Measurements from ENCODE around the gene UBE2L3. TPM values are rescaled to one million over a fixed set of nuclear protein-coding genes. Genes with fewer than 3 reads are reported as not detected.

UBE2L3 gene
- polyA plus RNA-seq, 1 donor (not counting 4 experiments of a cell fraction or from before 2014, with no cell fraction given): 80.8 TPM

DNA sequence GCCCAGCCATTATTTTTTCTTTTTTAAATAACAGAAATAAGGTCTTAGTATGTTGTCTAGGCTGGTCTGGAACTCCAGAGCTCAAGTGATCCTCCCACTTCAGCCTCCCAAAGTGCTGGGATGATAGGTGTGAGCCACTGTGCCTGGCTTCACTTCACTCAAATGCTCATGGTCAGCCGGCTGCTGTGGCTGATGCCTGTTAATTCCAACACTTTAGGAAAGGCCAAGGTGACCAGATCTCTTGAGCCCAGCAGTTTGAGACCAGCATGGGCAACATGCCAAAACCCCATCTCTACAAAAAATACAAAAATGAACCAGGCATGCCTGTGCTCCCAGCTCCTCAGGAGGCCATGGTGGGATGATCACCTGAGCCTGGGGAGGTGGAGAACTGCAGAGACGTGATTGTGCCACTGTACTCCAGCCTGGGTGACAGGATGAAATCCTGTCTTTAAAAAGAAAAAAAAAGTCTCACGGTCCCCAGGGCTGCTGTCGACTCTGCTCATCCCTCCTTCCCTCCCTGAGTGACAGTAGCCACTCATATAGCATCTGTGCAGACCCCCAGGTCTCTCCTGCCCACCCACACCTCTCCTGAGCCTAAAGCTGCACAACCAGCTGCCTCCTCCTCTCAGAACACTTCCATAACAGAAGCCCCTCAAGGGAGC lies 58.7 kb downstream of the UBE2L3 start:
- no peak overlapping the region for H2AFZ ChIP-seq (ENCODE audit: control insufficient read depth, low read length)
- H3K36me3 ChIP-seq (ENCODE audit: control insufficient read depth in 2 of 2, extremely low read depth in 1 of 2, insufficient read depth in 2 of 2, low read length in 2 of 2): peaks cover 11 to 23% of the 10 kb centered on the region in 2 experiments
- no peak for FAIRE-seq

DNA sequence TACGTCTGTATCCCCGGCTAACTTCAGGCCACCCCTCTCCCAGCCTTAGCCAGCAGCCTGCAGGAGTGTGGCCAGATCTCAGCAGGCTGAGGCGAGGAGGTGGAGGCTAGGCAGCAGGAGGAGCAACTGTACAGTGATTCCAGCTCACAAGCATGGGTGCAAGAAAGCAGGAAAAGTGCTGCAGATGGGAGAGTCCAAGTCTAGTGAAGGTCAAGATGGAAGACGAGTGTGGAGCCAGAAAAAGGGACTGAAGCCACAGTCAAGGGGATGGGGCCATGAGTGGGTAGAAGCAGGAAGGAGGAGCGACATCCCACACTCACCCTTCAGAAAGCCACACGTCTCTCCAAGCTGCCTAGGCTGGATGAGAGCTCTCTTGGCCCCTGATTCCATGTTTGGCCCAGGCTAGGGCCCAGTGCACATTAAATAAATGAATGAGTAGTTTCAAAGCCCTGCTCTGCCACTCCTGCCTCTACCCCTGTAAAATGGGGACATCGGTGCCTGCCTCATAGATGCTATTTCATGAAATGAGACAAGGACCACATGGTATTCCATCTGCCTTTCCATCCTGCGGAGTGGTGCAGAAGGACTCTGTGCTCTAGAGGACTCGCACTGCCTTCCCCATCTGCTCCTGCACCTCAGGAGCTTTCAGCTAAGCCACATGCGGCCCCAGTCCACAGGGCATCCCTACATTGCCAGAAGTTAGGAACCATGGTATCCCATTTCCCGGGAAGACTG lies 59.4 kb downstream of the UBE2L3 start:
- Histone ChIP-seq H2AFZ (ENCODE audit: control insufficient read depth, low read length) (no peak overlapping the region), H4K20me1 (ENCODE audit: control insufficient read depth, extremely low read depth, insufficient read depth, low read length) (peaks cover 18% of the 10 kb centered on the region), H3K4me1 (ENCODE audit: control insufficient read depth, extremely low read depth, insufficient read depth, low read length) (peaks cover 14% of the 10 kb centered on the region), H3K9ac (ENCODE audit: control insufficient read depth, extremely low read depth, insufficient read depth, low read length) (no peak overlapping the region), H3K4me2 (ENCODE audit: control insufficient read depth, extremely low read depth, insufficient read depth, low read depth, low read length) (no peak overlapping the region), H3K79me2 (ENCODE audit: control insufficient read depth, insufficient read depth, low read length) (peaks cover 47% of the 10 kb centered on the region), H3K4me3 (ENCODE audit: control insufficient read depth in 2 of 3, extremely low read depth in 1 of 3, insufficient read depth in 2 of 3, low read depth in 1 of 3, low read length in 3 of 3) (no peak overlapping the region), H3K9me3 (ENCODE audit: control insufficient read depth, low read depth, low read length) (no peaks in the 10 kb centered on the region), H3K36me3 (ENCODE audit: control insufficient read depth in 2 of 2, extremely low read depth in 1 of 2, insufficient read depth in 2 of 2, low read length in 2 of 2) (peaks cover 11 to 23% of the 10 kb centered on the region in 2 experiments), H3K27me3 (ENCODE audit: control insufficient read depth, extremely low read depth, insufficient read depth, low read length) (no peaks in the 10 kb centered on the region), H3K27ac (ENCODE audit: control insufficient read depth, insufficient read depth, low read length) (no peak overlapping the region), H3K9me1 (ENCODE audit: control insufficient read depth, extremely low read depth, insufficient read depth, low read length) (peaks cover 5% of the 10 kb centered on the region)
- no peak for DNase-seq (ENCODE audit: low read depth, low spot score)
- FAIRE-seq: no peak
- TF ChIP-seq CTCF (optimal IDR thresholded peaks at IDR 0.05 in 1 of 3, IDR thresholded peaks at IDR 0.05 in 1 of 3, conservative IDR thresholded peaks at IDR 0.05 in 1 of 3; ENCODE audit: extremely low read depth in 1 of 3, insufficient read depth in 2 of 3, low read length in 3 of 3) (no peak), EZH2 (IDR thresholded peaks at IDR 0.05; ENCODE audit: low read length) (no peak)
- dilution Hi-C loops (cut with MboI; ENCODE audit: extremely low pct_ligation_motif_present, low sequenced_read_pairs): no loop called here

More for the DNA sequence above, 58.7 kb downstream of the UBE2L3 start:
- TF ChIP-seq CTCF (optimal IDR thresholded peaks at IDR 0.05 in 1 of 3, IDR thresholded peaks at IDR 0.05 in 1 of 3, conservative IDR thresholded peaks at IDR 0.05 in 1 of 3; ENCODE audit: extremely low read depth in 1 of 3, insufficient read depth in 2 of 3, low read length in 3 of 3) (no peak), EZH2 (IDR thresholded peaks at IDR 0.05; ENCODE audit: low read length) (no peak)
- H3K9ac ChIP-seq (ENCODE audit: control insufficient read depth, extremely low read depth, insufficient read depth, low read length): no peak overlapping the region
- no peak overlapping the region for H3K4me2 ChIP-seq (ENCODE audit: control insufficient read depth, extremely low read depth, insufficient read depth, low read depth, low read length)
- dilution Hi-C loops (cut with MboI; ENCODE audit: extremely low pct_ligation_motif_present, low sequenced_read_pairs): no loop called here
- no peak for DNase-seq (ENCODE audit: low read depth, low spot score)
- H3K79me2 ChIP-seq (ENCODE audit: control insufficient read depth, insufficient read depth, low read length): peaks cover 49% of the 10 kb centered on the region
- H3K9me1 ChIP-seq (ENCODE audit: control insufficient read depth, extremely low read depth, insufficient read depth, low read length): peaks cover 5% of the 10 kb centered on the region
- H3K4me3 ChIP-seq (ENCODE audit: control insufficient read depth in 2 of 3, extremely low read depth in 1 of 3, insufficient read depth in 2 of 3, low read depth in 1 of 3, low read length in 3 of 3): no peak overlapping the region
- peaks cover 14% of the 10 kb centered on the region for H3K4me1 ChIP-seq (ENCODE audit: control insufficient read depth, extremely low read depth, insufficient read depth, low read length)
- no peak overlapping the region for H3K27ac ChIP-seq (ENCODE audit: control insufficient read depth, insufficient read depth, low read length)
- H4K20me1 ChIP-seq (ENCODE audit: control insufficient read depth, extremely low read depth, insufficient read depth, low read length): peaks cover 18% of the 10 kb centered on the region
- no peaks in the 10 kb centered on the region for H3K9me3 ChIP-seq (ENCODE audit: control insufficient read depth, low read depth, low read length)
- no peaks in the 10 kb centered on the region for H3K27me3 ChIP-seq (ENCODE audit: control insufficient read depth, extremely low read depth, insufficient read depth, low read length)
